VCaP (cell line): ENCODE data around the gene MICAL3.
"Not testable (repeated sequence)": the region's sequence is repeated elsewhere in the genome, so short reads cannot be mapped to it uniquely, and the experiment has no call there.

ENCODE experiments used
- H3K27ac ChIP-seq: fragments of 450-650 bp; 2 replicates; pipeline ENCODE4 v1.5.1; 2017
- TF ChIP-seq, protein P1 (sequence below): fragments of 450-650 bp; conservative IDR thresholded peaks from 2 replicates; pipeline ENCODE4 v1.5.1; 2017; ENCODE audit warnings: mild to moderate bottlenecking, moderate library complexity

MICAL3 gene

DNA sequence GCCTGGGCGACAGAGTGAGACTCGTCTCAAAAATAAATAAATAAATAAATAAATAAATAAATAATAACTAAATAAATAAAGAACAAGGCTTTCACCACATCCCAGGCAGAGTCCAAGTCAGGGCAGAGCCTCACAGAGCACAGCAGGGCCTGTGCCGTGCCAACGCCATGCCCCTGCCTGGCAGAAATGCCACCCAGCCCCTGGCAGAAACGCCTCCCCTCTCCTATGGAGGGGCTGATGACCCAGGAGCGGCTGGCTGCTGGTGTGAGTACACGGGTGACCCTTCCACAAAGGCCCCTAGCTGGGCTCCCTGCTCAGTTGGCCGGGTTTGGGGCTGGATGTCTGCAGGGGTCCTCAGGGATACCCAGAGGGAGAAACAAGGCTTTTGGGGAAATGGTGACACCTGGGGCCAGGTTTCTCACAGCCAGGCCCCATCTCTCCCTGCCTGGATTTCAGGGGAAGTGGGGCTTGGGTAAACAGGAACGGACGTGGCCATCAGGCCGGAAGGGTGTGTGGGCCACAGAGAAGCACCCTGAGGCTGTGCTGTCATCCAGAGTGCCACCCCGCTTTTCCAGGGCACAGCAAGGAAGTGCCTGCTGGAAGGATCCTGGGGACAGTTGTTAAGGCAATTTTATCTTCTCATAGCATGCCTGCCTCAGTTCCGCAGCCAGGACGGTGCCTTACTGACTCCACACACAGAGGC lies 255.2 kb downstream of the MICAL3 start:
- TF ChIP-seq, protein P1, sequence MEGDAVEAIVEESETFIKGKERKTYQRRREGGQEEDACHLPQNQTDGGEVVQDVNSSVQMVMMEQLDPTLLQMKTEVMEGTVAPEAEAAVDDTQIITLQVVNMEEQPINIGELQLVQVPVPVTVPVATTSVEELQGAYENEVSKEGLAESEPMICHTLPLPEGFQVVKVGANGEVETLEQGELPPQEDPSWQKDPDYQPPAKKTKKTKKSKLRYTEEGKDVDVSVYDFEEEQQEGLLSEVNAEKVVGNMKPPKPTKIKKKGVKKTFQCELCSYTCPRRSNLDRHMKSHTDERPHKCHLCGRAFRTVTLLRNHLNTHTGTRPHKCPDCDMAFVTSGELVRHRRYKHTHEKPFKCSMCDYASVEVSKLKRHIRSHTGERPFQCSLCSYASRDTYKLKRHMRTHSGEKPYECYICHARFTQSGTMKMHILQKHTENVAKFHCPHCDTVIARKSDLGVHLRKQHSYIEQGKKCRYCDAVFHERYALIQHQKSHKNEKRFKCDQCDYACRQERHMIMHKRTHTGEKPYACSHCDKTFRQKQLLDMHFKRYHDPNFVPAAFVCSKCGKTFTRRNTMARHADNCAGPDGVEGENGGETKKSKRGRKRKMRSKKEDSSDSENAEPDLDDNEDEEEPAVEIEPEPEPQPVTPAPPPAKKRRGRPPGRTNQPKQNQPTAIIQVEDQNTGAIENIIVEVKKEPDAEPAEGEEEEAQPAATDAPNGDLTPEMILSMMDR, result no peak
- H3K27ac ChIP-seq, result no peak overlapping the region

DNA sequence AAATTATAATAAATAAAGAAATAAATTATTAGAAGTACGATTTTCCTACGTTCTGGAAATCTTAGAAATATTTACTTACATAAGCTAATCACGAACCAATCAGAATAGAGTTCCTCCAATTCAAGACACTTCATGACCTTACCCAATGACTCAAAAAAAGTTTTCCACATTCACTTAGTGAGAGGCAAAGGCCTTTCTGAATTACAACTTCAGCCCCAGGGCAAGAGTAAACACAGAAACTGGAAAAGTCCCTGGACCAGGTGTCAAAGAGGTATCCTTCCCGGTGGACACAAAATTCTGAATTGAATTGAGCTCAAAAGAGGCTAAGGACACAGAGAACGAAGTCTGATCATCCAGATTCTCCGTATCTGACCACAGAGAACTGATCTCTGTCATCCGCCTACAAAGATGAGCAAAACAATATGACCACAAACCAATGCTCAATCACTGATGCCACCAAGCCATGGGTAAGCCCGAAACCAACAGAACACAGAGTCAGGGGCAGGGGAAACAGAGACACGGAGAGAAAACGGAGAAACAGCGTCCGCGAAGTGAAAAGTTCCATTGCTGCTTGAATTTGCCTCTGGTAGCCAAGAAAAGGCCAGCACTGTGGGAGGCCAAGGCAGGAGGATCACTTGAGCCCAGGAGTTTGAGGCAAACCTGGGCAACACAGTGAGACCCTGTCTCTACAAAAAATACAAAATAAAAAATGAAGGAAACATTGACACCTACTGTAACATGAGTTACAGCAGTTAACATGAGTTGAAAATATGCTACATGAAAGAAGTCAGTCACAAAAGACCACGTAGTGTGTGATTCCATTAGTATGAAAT lies 256.9 kb downstream of the MICAL3 start:
- TF ChIP-seq, protein P1, result no peak
- no peak overlapping the region for H3K27ac ChIP-seq

DNA sequence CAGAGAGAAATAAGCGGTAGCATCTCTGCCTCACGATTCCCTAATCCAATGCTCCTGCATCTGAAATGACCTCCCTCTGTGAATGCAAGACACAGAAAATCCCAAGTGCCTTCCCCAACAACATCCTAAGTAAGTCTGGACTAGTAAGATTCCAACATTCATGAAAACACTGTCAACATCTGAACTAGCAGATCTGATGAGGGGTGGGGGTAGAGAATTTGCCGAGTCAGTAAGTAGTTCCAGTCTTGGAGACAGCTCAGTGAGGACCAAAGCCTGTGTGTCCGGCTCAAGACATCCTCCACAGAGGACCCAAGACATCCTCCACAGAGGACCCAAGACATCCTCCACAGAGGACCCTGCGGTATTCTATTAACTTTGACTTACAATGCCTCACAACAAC lies 259.5 kb downstream of the MICAL3 start:
- not testable (repeated sequence) for H3K27ac ChIP-seq

DNA sequence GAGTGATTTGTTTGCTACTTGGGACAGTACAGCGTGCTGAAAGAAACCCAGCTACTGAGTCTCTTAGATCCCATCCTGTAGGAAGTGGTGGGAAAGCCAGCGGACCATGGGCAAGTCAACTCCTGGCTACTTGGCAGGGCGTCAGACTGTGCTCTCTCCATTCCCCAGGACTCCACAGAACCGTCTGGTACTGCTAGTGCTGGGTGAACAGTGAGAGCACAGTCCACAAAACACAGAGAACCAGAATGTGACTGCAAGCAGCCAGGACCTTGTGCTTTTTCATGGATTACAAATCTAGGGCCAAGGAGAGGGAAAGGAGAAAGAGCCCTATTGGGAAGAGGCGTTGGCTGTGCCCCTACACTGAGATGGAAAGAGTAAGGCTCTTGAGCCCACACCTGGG lies 260.3 kb downstream of the MICAL3 start:
- H3K27ac ChIP-seq, result no peak overlapping the region
- TF ChIP-seq, protein P1, result no peak

DNA sequence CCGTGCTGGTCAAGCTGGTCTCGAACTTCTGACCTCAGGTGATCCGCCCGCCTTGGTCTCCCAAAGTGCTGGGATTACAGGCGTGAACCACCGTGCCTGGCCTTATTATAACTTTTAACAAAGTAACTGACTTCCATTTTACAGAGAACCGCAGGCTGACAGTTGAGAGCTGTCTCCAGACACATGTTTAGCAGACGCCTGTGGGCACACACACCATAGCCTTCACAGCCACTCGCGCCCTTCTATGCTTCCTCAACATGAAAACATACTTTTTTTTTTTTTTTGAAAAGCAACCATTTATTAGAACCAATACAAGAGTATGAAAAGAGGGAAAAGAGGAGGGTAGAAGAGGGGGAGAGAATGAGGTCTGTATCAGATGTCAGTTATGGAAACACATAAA lies 260.9 kb downstream of the MICAL3 start:
- H3K27ac ChIP-seq, result not testable (repeated sequence)

DNA sequence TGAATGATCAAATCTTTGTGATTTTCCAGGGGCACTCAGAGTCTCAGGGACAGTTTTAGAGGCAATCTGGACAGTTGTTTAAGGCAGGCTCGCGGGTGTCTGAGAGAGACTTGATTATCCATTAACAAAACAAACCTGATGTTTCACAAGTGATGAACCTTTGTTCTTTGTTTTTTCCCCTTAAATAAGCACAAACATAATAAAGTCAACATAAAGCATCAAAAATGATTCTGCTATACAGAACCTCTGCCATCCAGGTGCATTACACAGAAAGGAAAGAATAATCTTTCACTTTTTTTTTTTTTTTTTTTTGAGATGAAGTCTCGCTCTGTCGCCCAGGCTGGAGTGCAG lies 263.2 kb downstream of the MICAL3 start:
- H3K27ac ChIP-seq, result peak overlapping the region; percentile 52
- TF ChIP-seq, protein P1, result no peak

DNA sequence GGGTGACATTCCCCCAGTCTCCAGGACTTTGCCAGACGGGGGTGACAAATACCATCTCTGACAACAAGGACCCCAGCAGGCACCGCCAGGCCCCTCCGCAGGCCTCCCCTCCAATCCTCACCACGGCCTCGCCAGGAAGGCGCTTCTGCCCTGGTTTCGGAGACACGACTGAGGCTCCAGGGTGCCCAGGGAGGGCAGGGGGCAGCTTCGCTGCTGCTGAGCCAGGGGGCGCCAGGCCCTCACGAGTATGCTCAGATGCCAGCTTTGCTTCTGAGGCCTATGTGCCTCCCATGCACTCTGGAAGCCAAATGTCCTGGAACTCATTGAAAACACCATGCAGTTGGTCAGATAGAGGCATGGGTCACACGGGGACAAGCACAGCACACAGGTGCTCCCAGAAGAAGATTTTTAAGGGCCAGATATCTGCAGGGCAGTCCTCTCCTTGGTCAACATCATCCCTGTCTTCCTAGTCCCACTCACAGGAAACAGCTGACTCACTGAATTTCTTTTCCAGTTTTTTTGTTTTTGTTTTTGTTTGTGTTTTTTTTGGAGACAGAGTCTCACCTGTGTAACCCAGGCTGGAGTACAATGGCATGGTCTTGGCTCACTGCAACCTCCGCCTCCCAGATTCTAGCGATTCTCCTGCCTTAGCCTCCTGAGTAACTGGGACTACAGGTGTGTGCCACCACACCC lies 270.0 kb downstream of the MICAL3 start:
- TF ChIP-seq, protein P1, result peak; percentile 49
- H3K27ac ChIP-seq, result no peak overlapping the region

DNA sequence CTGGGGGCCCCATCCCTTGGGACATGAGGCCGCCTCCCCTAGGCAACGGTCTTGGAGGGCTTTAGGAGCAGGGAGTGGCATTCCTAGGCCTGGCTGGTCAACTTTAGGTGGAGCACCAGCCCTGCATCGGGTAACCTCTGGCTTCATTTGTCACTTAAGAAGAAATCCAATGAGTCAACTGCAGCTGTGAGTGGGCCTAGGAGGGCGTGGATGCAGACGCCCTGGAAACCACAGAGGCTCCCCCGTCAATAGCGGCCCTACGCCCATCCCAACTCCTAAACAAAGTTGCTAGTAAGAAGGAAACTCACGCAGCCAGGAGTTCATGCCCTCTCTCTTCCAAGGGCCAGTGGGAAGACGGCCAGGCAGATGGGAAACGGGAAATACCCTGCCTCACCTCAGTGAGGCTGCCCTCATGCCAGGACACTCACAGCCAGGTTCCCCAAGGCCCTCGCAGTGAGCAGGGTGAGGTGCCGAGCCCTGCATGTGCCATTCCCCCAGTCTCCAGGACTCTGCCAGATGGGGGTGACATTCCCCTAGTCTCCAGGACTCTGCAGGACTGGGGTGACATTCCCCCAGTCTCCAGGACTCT lies 270.9 kb downstream of the MICAL3 start:
- no peak overlapping the region for H3K27ac ChIP-seq

More for the DNA sequence above, 270.9 kb downstream of the MICAL3 start:
- TF ChIP-seq, protein P1, result no peak
